K562 (cell line): ENCODE measurements around the gene MEF2C. TPM values are rescaled to one million over a fixed set of nuclear protein-coding genes. Genes with fewer than 3 reads are reported as not detected.

Experiments used
- ATAC-seq: fragments of 200-7000 bp; cut with Tn5 transposase; 3 replicates; pipeline ENCODE4 v1.9.1; 2020; ENCODE audit warnings: moderate library complexity
- BruUV-seq: library from RNA; stranded (reverse); fragments of 400-500 nt; replicated peaks from 2 replicates; lab custom pipeline; 2021; lab: Mats Ljungman, UMichigan
- CTCF ChIA-PET: fragments of 300-600 bp; formaldehyde crosslinking; extraction: SDS; loops from one replicate; lab custom pipeline; 2021; ENCODE audit warnings: low intra/inter-chr PET ratio; lab: Yijun Ruan, JAX
- POLR2A ChIA-PET: fragments of 300-600, 350-650 bp; sonication (Branson Sonifier 250); formaldehyde crosslinking; extraction: SDS; loops from one replicate; lab custom pipeline; 2021; ENCODE audit warnings: antibody characterized with exemption, inconsistent platforms; lab: Yijun Ruan, JAX
- DNase-seq, 4 experiments: peaks; one replicate each; pipeline versions ENCODE4 v3.0.0 to v3.0.0-alpha.2; 2011 to 2018; ENCODE audit warnings: low spot score in 3 of 4, mixed read lengths in 3 of 4; ENCODE audit errors: extremely low read depth in 1 of 4
- FAIRE-seq: peaks from 2 replicates; lab custom pipeline; 2011; peaks lifted over from hg19 to GRCh38; lab: Jason Lieb, UNC
- H2AFZ ChIP-seq: 2 replicates; pipeline ENCODE4 v1.6.0; 2011; ENCODE audit warnings: low read depth, low read length, control low read depth, inconsistent platforms
- H3K27ac ChIP-seq: fragments of 200-600 bp; 3 replicates; pipeline ENCODE4 v1.8.0; 2011; ENCODE audit warnings: low read depth, mild to moderate bottlenecking, control low read depth, inconsistent platforms, low read length, moderate library complexity, mixed read lengths; ENCODE audit errors: extremely low read depth
- H3K27me3 ChIP-seq, 2 experiments: fragments of 300-600 bp in 1 of 2; 2 replicates in 1 of 2; 3 replicates in 1 of 2; pipeline versions ENCODE4 v1.6.0 to v1.8.0; 2011; ENCODE audit warnings: inconsistent platforms in 2 of 2, low read length in 2 of 2, mild to moderate bottlenecking in 1 of 2, mixed read lengths in 1 of 2, moderate library complexity in 1 of 2; ENCODE audit not compliant: control insufficient read depth in 2 of 2, insufficient read depth in 2 of 2
- H3K36me3 ChIP-seq: fragments of 300-600 bp; 3 replicates; pipeline ENCODE4 v1.8.0; 2011; ENCODE audit warnings: mild to moderate bottlenecking, low read length, inconsistent platforms; ENCODE audit not compliant: control insufficient read depth, insufficient read depth
- H3K4me1 ChIP-seq, 2 experiments: fragments of 200-600 bp in 1 of 2; replicated peaks in 1 of 2; 2 replicates in 1 of 2; 3 replicates in 1 of 2; pipeline versions ENCODE4 v1.5.1 to v1.8.0; 2011; ENCODE audit warnings: inconsistent platforms in 2 of 2, low read length in 2 of 2, mild to moderate bottlenecking in 1 of 2, mixed read lengths in 1 of 2, moderate library complexity in 1 of 2; ENCODE audit not compliant: control insufficient read depth in 2 of 2, insufficient read depth in 2 of 2
- H3K4me2 ChIP-seq: 2 replicates; pipeline ENCODE4 v1.6.1; 2011; ENCODE audit warnings: low read length, control low read depth, inconsistent platforms, mixed read lengths; ENCODE audit not compliant: insufficient read depth
- H3K4me3 ChIP-seq: fragments of 200-600 bp; sonication (generic), shearing (Covaris generic); 2 replicates; pipeline ENCODE4 v1.5.1; 2016; ENCODE audit warnings: control low read depth, inconsistent platforms
- H3K79me2 ChIP-seq: fragments of 200-600 bp; 3 replicates; pipeline ENCODE4 v1.8.0; 2011; ENCODE audit warnings: low read length, inconsistent platforms; ENCODE audit not compliant: control insufficient read depth, insufficient read depth
- H3K9ac ChIP-seq, 2 experiments: 2 replicates each; pipeline versions ENCODE4 v1.6.0 to v1.6.1; 2011; ENCODE audit warnings: low read depth in 2 of 2, low read length in 2 of 2, control low read depth in 1 of 2, inconsistent platforms in 1 of 2, mild to moderate bottlenecking in 1 of 2, mixed read lengths in 1 of 2; ENCODE audit not compliant: insufficient read depth in 1 of 2
- H3K9me1 ChIP-seq: one replicate; pipeline ENCODE4 v1.6.0; 2011; ENCODE audit warnings: inconsistent platforms, mild to moderate bottlenecking, low read length, moderate library complexity; ENCODE audit not compliant: control insufficient read depth, insufficient read depth
- H3K9me3 ChIP-seq: replicated peaks from 2 replicates; pipeline ENCODE4 v1.5.1; 2011; ENCODE audit warnings: low read depth, low read length, inconsistent platforms; ENCODE audit not compliant: control insufficient read depth, insufficient read depth
- H4K20me1 ChIP-seq: replicated peaks from 2 replicates; pipeline ENCODE4 v1.6.1; 2011; ENCODE audit warnings: low read length, inconsistent platforms, mixed read lengths; ENCODE audit not compliant: control insufficient read depth, insufficient read depth
- EP400 ChIP-seq: fragments of 450-650 bp; IDR thresholded peaks from 2 replicates; pipeline ENCODE4 v1.6.1; 2017; ENCODE audit warnings: antibody characterized with exemption, mild to moderate bottlenecking, moderate library complexity
- HMG20A ChIP-seq: fragments of 450-650 bp; formaldehyde crosslinking; conservative IDR thresholded peaks from 2 replicates; pipeline ENCODE4 v1.4.0; 2020; ENCODE audit warnings: mild to moderate bottlenecking, mixed read lengths
- NFYB ChIP-seq: IDR thresholded peaks from 2 replicates; pipeline ENCODE4 v1.6.1; 2011; ENCODE audit warnings: mild to moderate bottlenecking, moderate library complexity; ENCODE audit not compliant: insufficient read length; ENCODE audit errors: extremely low read depth
- PRPF4 ChIP-seq: fragments of 200-400 bp; formaldehyde crosslinking; IDR thresholded peaks from one replicate; pipeline ENCODE4 v1.6.1; 2017; ENCODE audit warnings: low read length, low read depth, mild to moderate bottlenecking; ENCODE audit not compliant: insufficient read depth, poor library complexity, severe bottlenecking
- TAL1 ChIP-seq: fragments of 450-650 bp; IDR thresholded peaks from 2 replicates; pipeline ENCODE4 v1.6.1; 2016; ENCODE audit warnings: mild to moderate bottlenecking
- ZNF318 ChIP-seq, 2 experiments: fragments of 450-650 bp; IDR thresholded peaks; 2 replicates each; pipeline ENCODE4 v1.6.1; 2016; ENCODE audit warnings: mild to moderate bottlenecking in 2 of 2, borderline replicate concordance in 1 of 2, low read depth in 1 of 2, moderate library complexity in 1 of 2
- ZNF561 ChIP-seq: fragments of 450-650 bp; formaldehyde crosslinking; conservative IDR thresholded peaks from 2 replicates; pipeline ENCODE4 v1.4.0; 2020; ENCODE audit warnings: mild to moderate bottlenecking, moderate library complexity
- ZNF668 ChIP-seq: fragments of 250-450 bp; sonication (Bioruptor Pico); IDR thresholded peaks from 2 replicates; pipeline ENCODE4 v1.8.0; 2022; ENCODE audit warnings: mild to moderate bottlenecking, inconsistent platforms
- WGBS: fragments of 100-300 bp; shearing (Covaris generic); methylation state at CpG from one replicate; pipeline ENCODE4 v1.1.6; 2016; ENCODE audit warnings: low coverage, mixed read lengths; ENCODE audit not compliant: insufficient coverage; ENCODE audit errors: missing lambda C conversion rate; 5-methylcytosine and 5-hydroxymethylcytosine counted together
- in situ Hi-C: fragments of 300-500 bp; cut with MboI; formaldehyde crosslinking; loops from 4 replicates; pipeline ENCODE4 v1.15.0; 2018; ENCODE audit warnings: inconsistent platforms, mixed read lengths
- intact Hi-C: fragments of 100-400 bp; cut with micrococcal nuclease; formaldehyde crosslinking; loops from 2 replicates; pipeline ENCODE4 v1.14.2; 2022
- polyA plus RNA-seq, 8 experiments: library from polyadenylated mRNA; depleted of rRNA in 4 of 8; stranded (reverse) in 5 of 8; unstranded in 3 of 8; fragments of >200 nt; fragmentation: Nextera tagmentation in 2 of 8; fragmentation: Illumina TruSeq in 1 of 8; extraction: Ambion mirVana in 2 of 8; extraction: Trizol in 1 of 8; gene quantifications; 2 replicates each; pipeline versions ENCODE4 v1.2.1 to v1.2.3, GENCODE V29; 2011 to 2014; ENCODE audit warnings: inconsistent platforms in 1 of 8, missing spikeins in 1 of 8
- total RNA-seq, 7 experiments: library from RNA; depleted of rRNA in 6 of 7; stranded (reverse); fragments of >200 nt in 6 of 7; fragmentation: Illumina TruSeq in 2 of 7; extraction: Trizol in 2 of 7; gene quantifications; 2 replicates each; pipeline versions ENCODE4 v1.2.1 to v1.2.3, GENCODE V29; 2011 to 2021; ENCODE audit warnings: low replicate concordance in 1 of 7
- TF ChIP-seq, protein P1 (sequence below), 3 experiments: IDR thresholded peaks in 2 of 3; conservative IDR thresholded peaks in 1 of 3; 2 replicates each; pipeline ENCODE4 v1.5.1; 2011 to 2012; ENCODE audit warnings: low read length in 3 of 3, mild to moderate bottlenecking in 3 of 3, control low read depth in 2 of 3, improper control_type of control experiment in 1 of 3, inconsistent platforms in 1 of 3, low read depth in 1 of 3, mixed read lengths in 1 of 3, moderate library complexity in 1 of 3; ENCODE audit not compliant: insufficient read depth in 2 of 3

The MEF2C gene
- total and polyA plus RNA-seq, 9 of the 15 experiments (the other 6 are each of a cell fraction or from before 2014, with no cell fraction given) = 25.1 to 67.8 (median 58.3) TPM

DNA sequence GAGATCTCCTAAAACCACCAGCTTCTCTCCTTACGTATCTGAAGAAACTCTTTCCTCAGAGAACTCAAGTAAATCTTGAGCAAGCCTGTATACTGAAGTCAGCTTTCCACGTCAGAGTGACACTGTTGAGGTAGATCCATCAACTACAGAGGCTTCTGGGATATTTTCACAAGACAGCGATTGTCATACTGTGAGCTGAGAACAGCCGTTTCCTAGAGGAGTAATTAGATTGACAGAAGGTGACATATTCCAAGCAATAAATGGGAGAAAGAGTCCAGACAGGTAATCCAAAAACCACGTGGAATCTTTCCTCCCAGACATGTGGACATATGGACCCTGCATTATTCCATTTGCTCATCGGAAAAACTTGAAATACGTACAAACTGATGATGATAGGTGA lies 117.2 kb downstream of the MEF2C start:
- Histone ChIP-seq H3K27ac (no peak overlapping the region), H3K4me3 (no peak overlapping the region), H3K9ac (no peak overlapping the region), H2AFZ (no peak overlapping the region), H3K79me2 (0 out of 3 replicates have a peak, but pooled peaks cover 3% of the 10 kb centered on the region), H4K20me1 (no peaks in the 10 kb centered on the region), H3K36me3 (peaks cover 10% of the 10 kb centered on the region), H3K27me3 (no peaks in the 10 kb centered on the region), H3K4me2 (no peak overlapping the region), H3K9me1 (no peaks in the 10 kb centered on the region), H3K4me1 (no peaks in the 10 kb centered on the region), H3K9me3 (no peaks in the 10 kb centered on the region)
- in situ Hi-C loops = no loop called here
- ATAC-seq (no peak), FAIRE-seq (no peak), DNase-seq (no peak)
- TF ChIP-seq PRPF4 (no peak), TAL1 (no peak), EP400 (no peak), HMG20A (CRISPR knock-in tag) (no peak), NFYB (no peak), ZNF561 (no peak), ZNF668 (CRISPR knock-in tag) (no peak), ZNF318 (IDR thresholded peaks at IDR 0.05; ENCODE audit: borderline replicate concordance in 1 of 2, low read depth in 1 of 2) (no peak)
- TF ChIP-seq, protein P1, sequence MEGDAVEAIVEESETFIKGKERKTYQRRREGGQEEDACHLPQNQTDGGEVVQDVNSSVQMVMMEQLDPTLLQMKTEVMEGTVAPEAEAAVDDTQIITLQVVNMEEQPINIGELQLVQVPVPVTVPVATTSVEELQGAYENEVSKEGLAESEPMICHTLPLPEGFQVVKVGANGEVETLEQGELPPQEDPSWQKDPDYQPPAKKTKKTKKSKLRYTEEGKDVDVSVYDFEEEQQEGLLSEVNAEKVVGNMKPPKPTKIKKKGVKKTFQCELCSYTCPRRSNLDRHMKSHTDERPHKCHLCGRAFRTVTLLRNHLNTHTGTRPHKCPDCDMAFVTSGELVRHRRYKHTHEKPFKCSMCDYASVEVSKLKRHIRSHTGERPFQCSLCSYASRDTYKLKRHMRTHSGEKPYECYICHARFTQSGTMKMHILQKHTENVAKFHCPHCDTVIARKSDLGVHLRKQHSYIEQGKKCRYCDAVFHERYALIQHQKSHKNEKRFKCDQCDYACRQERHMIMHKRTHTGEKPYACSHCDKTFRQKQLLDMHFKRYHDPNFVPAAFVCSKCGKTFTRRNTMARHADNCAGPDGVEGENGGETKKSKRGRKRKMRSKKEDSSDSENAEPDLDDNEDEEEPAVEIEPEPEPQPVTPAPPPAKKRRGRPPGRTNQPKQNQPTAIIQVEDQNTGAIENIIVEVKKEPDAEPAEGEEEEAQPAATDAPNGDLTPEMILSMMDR (IDR thresholded peaks at IDR 0.05 in 2 of 3, conservative IDR thresholded peaks at IDR 0.05 in 1 of 3; ENCODE audit: insufficient read depth in 2 of 3, low read depth in 1 of 3, low read length in 3 of 3) = no peak
- intact Hi-C loops = no loop called here
- BruUV-seq = no TSS peak
- ChIA-PET CTCF (no interaction called here), POLR2A (interaction anchor here (1.1 kb wide), 1 partner anchor 71 kb away, joined by 3 read pairs; no protein-coding TSS in a partner anchor)
- 63% methylated on average over 7 of the region's 7 CpGs for WGBS
